Measurements from ENCODE around the gene POLH.

- TF ChIP-seq POLR2AphosphoS5 (IDR thresholded peaks at IDR 0.05; ENCODE audit: low read depth, low read length), result no peak; the same call in 1 of the 2 replicates
- no peak for TF ChIP-seq POLR2A (IDR thresholded peaks at IDR 0.05; ENCODE audit: low read depth, low read length)
- TF ChIP-seq TAF1 (IDR thresholded peaks at IDR 0.05; ENCODE audit: low read depth, low read length), result no peak
- TF ChIP-seq PAX5 (IDR thresholded peaks at IDR 0.05; ENCODE audit: insufficient read depth, low read length, severe bottlenecking), result no peak
- no peak for TF ChIP-seq POU2F2 (IDR thresholded peaks at IDR 0.05; ENCODE audit: low read depth, low read length)
- no peak for TF ChIP-seq SPI1 (IDR thresholded peaks at IDR 0.05; ENCODE audit: low read depth, low read length)
Measured at GRCh38 chr6:43624786-43625288, 48.9 kb downstream of the POLH start.

Measured in GM12891 (cell line).